Karpas-422 (cell line): ENCODE measurements around the gene GSTM5. TPM values are rescaled to one million over a fixed set of nuclear protein-coding genes. Genes with fewer than 3 reads are reported as not detected.
"Not testable (repeated sequence)": the region's sequence is repeated elsewhere in the genome, so short reads cannot be mapped to it uniquely, and the experiment has no call there.

Source experiments
- DNase-seq: peaks from one replicate; pipeline ENCODE4 v3.0.0-alpha.2; 2015
- H2AFZ ChIP-seq: fragments of 200-600 bp; sonication (generic); 2 replicates; pipeline ENCODE4 v1.6.1; 2014; ENCODE audit warnings: antibody characterized with exemption, low read length, mixed read lengths
- H3K27ac ChIP-seq: fragments of 200-600 bp; sonication (generic); 2 replicates; pipeline ENCODE4 v1.5.1; 2014; ENCODE audit warnings: mild to moderate bottlenecking, low read length, moderate library complexity
- H3K27me3 ChIP-seq: fragments of 200-600 bp; sonication (generic); 2 replicates; pipeline ENCODE4 v1.6.1; 2014; ENCODE audit warnings: low read length, mixed read lengths
- H3K36me3 ChIP-seq: fragments of 200-600 bp; sonication (generic); 2 replicates; pipeline ENCODE4 v1.6.1; 2014; ENCODE audit warnings: low read length, mixed read lengths; ENCODE audit not compliant: insufficient read depth
- H3K4me1 ChIP-seq: fragments of 200-600 bp; sonication (generic); 2 replicates; pipeline ENCODE4 v1.6.1; 2014; ENCODE audit warnings: mild to moderate bottlenecking, low read length, mixed read lengths
- H3K4me2 ChIP-seq: fragments of 200-600 bp; sonication (generic); 2 replicates; pipeline ENCODE4 v1.6.1; 2014; ENCODE audit warnings: low read length, low read depth, mild to moderate bottlenecking; ENCODE audit not compliant: poor library complexity, severe bottlenecking
- H3K4me3 ChIP-seq: fragments of 200-600 bp; sonication (generic); 2 replicates; pipeline ENCODE4 v1.5.1; 2014; ENCODE audit warnings: mild to moderate bottlenecking, antibody characterized with exemption, low read length, mixed read lengths
- H3K79me2 ChIP-seq: fragments of 200-600 bp; sonication (generic); 2 replicates; pipeline ENCODE4 v1.6.1; 2014; ENCODE audit warnings: mild to moderate bottlenecking, low read length, mixed read lengths
- H3K9ac ChIP-seq: fragments of 200-600 bp; sonication (generic); 2 replicates; pipeline ENCODE4 v1.6.0; 2014; ENCODE audit warnings: low read length
- H3K9me2 ChIP-seq: fragments of 200-600 bp; sonication (generic), shearing (Covaris generic); replicated peaks from 2 replicates; pipeline ENCODE4 v1.6.0; 2014; ENCODE audit warnings: mild to moderate bottlenecking, low read length, moderate library complexity; ENCODE audit not compliant: insufficient read depth
- H3K9me3 ChIP-seq: fragments of 300-700, 200-600 bp; sonication (generic); 2 replicates; pipeline ENCODE4 v1.6.1; 2014; ENCODE audit warnings: low read length, mixed read lengths
- H4K20me1 ChIP-seq: fragments of 200-600 bp; sonication (generic); 2 replicates; pipeline ENCODE4 v1.6.1; 2014; ENCODE audit warnings: mild to moderate bottlenecking, antibody characterized with exemption, low read length, low read depth; ENCODE audit not compliant: insufficient read depth
- total RNA-seq: library from RNA; depleted of rRNA; stranded (reverse); fragments of >200 nt; shearing (Covaris generic); gene quantifications from 2 replicates; pipeline ENCODE4 v1.2.3, GENCODE V29; 2014; ENCODE audit warnings: low replicate concordance; rRNA removed

Gene GSTM5
- total RNA-seq, 1 experiment from 2014 or later, result not detected

- Histone ChIP-seq H3K9ac (no peak within 1 kb of the TSS), H3K9me3 (no peaks in the 10 kb centered on the region), H3K4me3 (no peak within 1 kb of the TSS), H3K27ac (no peak within 1 kb of the TSS), H3K4me1 (no peaks in the 10 kb centered on the region), H3K36me3 (no peaks in the 10 kb centered on the region), H3K4me2 (no peak within 1 kb of the TSS), H2AFZ (no peak within 1 kb of the TSS), H3K9me2 (no peaks in the 10 kb centered on the region), H3K79me2 (no peaks in the 10 kb centered on the region), H3K27me3 (no peaks in the 10 kb centered on the region), H4K20me1 (no peaks in the 10 kb centered on the region)
- DNase-seq, result no peak
These were observed 51.8 kb downstream of the GSTM5 start, which contains the start of gene EPS8L3 for GRCh38 chr1:109763646-109764415. TSS of gene EPS8L3 (minus strand) at chr1:109763923. CDS start at chr1:109761749, 2,174 bp downstream.

GRCh38 chr1:109764561-109765482 lies 52.8 kb downstream of the GSTM5 start:
- no peak overlapping the region for H3K27ac ChIP-seq
- H3K27me3 ChIP-seq, result no peaks in the 10 kb centered on the region
- H3K79me2 ChIP-seq, result no peaks in the 10 kb centered on the region
- H3K4me1 ChIP-seq, result no peaks in the 10 kb centered on the region
- no peak overlapping the region for H3K4me2 ChIP-seq
- H3K36me3 ChIP-seq, result no peaks in the 10 kb centered on the region
- no peak overlapping the region for H3K9ac ChIP-seq
- H3K9me3 ChIP-seq, result no peaks in the 10 kb centered on the region
- no peaks in the 10 kb centered on the region for H4K20me1 ChIP-seq
- DNase-seq, result no peak
- no peaks in the 10 kb centered on the region for H3K9me2 ChIP-seq
- H3K4me3 ChIP-seq, result no peak overlapping the region
- no peak overlapping the region for H2AFZ ChIP-seq

- Histone ChIP-seq H3K4me2 (no peak overlapping the region), H3K9me2 (no peaks in the 10 kb centered on the region), H3K27me3 (no peaks in the 10 kb centered on the region), H3K4me1 (no peaks in the 10 kb centered on the region), H3K9ac (no peak overlapping the region), H3K9me3 (no peaks in the 10 kb centered on the region), H3K27ac (no peak overlapping the region), H3K36me3 (no peaks in the 10 kb centered on the region), H3K4me3 (no peak overlapping the region), H4K20me1 (no peaks in the 10 kb centered on the region), H2AFZ (no peak overlapping the region), H3K79me2 (no peaks in the 10 kb centered on the region)
- DNase-seq, result no peak
These were observed 53.4 kb downstream of the GSTM5 start for GRCh38 chr1:109765483-109765815.

- Histone ChIP-seq H3K9ac (no peak overlapping the region), H3K27me3 (no peaks in the 10 kb centered on the region), H3K4me2 (no peak overlapping the region), H3K9me2 (no peaks in the 10 kb centered on the region), H3K9me3 (no peaks in the 10 kb centered on the region), H3K27ac (no peak overlapping the region), H3K79me2 (no peaks in the 10 kb centered on the region), H3K4me3 (no peak overlapping the region), H3K36me3 (no peaks in the 10 kb centered on the region), H2AFZ (no peak overlapping the region), H3K4me1 (no peaks in the 10 kb centered on the region), H4K20me1 (no peaks in the 10 kb centered on the region)
- DNase-seq, result no peak
These were observed 54.0 kb downstream of the GSTM5 start for GRCh38 chr1:109765896-109766615.

GRCh38 chr1:109766991-109767636 lies 55.1 kb downstream of the GSTM5 start:
- H3K79me2 ChIP-seq, H3K27ac ChIP-seq, H2AFZ ChIP-seq, H3K9ac ChIP-seq, H3K4me3 ChIP-seq, H3K4me2 ChIP-seq, H3K9me2 ChIP-seq, H3K4me1 ChIP-seq, H3K9me3 ChIP-seq, H3K27me3 ChIP-seq, H3K36me3 ChIP-seq, H4K20me1 ChIP-seq, DNase-seq: not testable (repeated sequence)

Other genes starting within 250 kb of the GSTM5 start
- gene SYPL2, start 245.7 kb upstream of the GSTM5 start, total RNA-seq, result not detected in 2 replicates
- 3.5 and 5.7 TPM in 2 replicates for gene ATXN7L2, start 228.3 kb upstream of the GSTM5 start, total RNA-seq
- 6.2 and 7.1 TPM in 2 replicates for gene CYB561D1, start 218.2 kb upstream of the GSTM5 start, total RNA-seq
- gene AMIGO1, start 202.5 kb upstream of the GSTM5 start, total RNA-seq, result 0.37 and 1.1 TPM in 2 replicates
- not detected in 2 replicates for gene GPR61, start 172.4 kb upstream of the GSTM5 start, total RNA-seq
- 7.6 and 12.6 TPM in 2 replicates for gene GNAI3, start 163.6 kb upstream of the GSTM5 start, total RNA-seq
- gene GNAT2, start 92.6 kb upstream of the GSTM5 start, total RNA-seq, result not detected in 2 replicates
- gene AMPD2, start 92.4 kb upstream of the GSTM5 start, total RNA-seq, result 72.3 and 131 TPM in 2 replicates
- gene GSTM4, start 56.2 kb upstream of the GSTM5 start, total RNA-seq, result 7.7 and 10.0 TPM in 2 replicates
- gene GSTM2, start 44.2 kb upstream of the GSTM5 start, total RNA-seq, result 6.2 and 7.3 TPM in 2 replicates
- gene GSTM1, start 24.4 kb upstream of the GSTM5 start, total RNA-seq, result 8.5 and 14.4 TPM in 2 replicates
- not detected in 2 replicates for gene GSTM3, start 28.8 kb downstream of the GSTM5 start, total RNA-seq
- gene EPS8L3, start 51.7 kb downstream of the GSTM5 start, total RNA-seq, result not detected in 2 replicates
- gene CSF1, start 198.6 kb downstream of the GSTM5 start, total RNA-seq, result 0.07 and 0.29 TPM in 2 replicates